NCI-H526 treated with DMSO at 0.1 percent for 48 hours (cell line): Measurements from ENCODE around the gene ANKRD2.
"Not testable (repeated sequence)": the region's sequence is repeated elsewhere in the genome, so short reads cannot be mapped to it uniquely, and the experiment has no call there.

Source experiments
- DNase-seq: peaks from one replicate; lab custom pipeline; 2025; lab: John Stamatoyannopoulos, UW

ANKRD2 gene, protein sequence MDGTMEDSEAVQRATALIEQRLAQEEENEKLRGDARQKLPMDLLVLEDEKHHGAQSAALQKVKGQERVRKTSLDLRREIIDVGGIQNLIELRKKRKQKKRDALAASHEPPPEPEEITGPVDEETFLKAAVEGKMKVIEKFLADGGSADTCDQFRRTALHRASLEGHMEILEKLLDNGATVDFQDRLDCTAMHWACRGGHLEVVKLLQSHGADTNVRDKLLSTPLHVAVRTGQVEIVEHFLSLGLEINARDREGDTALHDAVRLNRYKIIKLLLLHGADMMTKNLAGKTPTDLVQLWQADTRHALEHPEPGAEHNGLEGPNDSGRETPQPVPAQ

DNA sequence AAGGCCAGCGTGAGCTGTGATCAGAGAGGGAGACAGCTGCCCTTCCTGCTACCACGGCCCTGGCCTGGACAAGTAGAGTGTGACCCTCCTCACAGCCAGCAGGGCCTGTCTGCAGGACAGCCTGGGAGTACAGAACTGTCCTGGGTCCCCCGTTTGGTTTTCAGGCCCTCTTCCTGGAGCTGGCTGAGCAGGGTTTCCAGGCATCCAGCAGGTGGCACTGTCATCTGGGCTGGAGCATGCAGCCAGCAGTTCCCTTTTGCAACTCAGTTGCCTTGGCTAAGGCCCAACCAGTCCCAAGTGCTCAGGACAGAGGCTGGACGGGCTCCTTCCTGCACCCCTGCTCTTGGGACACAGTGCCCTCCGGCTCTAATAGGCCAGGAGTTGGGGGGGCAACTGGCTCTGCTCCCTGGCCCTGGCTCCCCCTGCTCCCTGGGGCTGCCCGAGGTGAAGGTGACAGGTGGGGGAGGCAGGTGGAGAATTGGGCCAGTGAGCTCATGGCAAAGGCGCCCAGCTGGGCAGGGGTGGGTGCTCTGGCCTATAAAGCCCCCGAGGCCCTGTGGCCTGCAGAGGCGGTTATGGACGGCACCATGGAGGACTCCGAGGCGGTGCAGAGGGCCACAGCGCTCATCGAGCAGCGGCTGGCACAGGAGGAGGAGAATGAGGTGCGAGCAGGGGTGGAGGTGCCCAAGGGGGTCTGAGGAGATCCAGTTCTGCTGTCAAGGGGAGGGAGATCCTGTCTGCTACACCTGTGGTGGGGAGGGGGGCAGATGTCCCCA, at the start of gene ANKRD2:
Gene ANKRD2 (plus strand): TSS at position 566 of the 776 bp plus-strand sequence. CDS start 10 bp downstream, at position 576.
- DNase-seq, result no peak

DNA sequence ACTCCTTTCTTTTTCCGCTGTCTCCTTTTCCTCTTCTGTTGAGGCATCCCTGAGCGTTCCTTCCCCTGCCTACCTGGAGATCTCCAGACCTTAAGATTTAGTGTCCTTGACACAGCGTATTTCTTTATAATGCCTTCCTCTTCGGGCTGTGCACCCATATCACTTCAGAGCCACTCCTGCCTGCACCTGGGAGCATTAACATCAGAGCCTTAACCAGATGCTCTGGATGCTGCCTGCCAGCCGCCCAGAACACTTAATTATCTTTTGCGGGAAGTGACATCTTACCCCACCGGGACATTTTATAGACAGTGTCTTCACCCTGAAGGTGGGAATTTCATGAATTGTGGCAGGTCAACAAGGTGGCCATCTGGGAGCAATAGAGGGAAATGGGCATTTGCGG, 49.6 kb upstream of the ANKRD2 start:
- DNase-seq, result no peak

DNA sequence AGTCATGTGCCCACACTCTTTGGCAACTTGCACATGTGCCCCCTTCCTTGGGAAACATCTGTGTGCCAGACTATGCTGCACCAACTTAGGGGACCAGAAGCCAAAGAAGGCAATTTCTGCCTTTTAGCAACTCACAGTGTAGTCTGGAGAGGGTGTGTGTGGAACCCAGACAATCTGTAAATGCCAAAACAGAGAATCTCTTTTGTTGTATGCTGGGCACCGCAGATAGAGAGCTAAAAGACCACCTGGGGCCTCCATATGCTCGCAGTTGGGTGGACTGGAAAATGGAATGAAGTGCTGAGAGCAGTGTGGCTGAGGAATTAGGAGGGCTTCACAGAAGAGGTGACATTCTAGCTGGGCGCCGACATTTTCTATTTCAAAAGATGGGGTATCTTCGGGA, 47.5 kb upstream of the ANKRD2 start:
- no peak for DNase-seq

DNA sequence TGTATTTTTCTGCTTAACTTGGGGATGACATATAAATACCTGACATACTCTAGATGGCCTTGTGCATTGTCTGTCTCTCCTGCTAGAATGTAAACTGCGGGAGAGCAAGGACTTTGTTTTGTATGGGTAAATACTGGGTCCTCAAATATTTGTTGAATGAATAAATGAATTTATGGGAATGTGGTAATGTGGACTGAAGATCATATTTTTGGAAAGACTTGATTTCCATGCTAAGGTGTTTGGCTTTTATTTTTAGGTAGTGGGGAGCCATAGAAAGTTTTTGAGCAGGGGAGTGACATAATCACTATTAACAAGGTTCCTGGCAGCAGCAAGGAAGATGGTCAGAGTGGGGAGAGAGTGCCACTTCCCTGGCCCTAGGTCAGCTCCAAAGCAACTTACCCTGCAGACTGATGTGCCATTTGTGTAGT, 46.9 kb upstream of the ANKRD2 start:
- DNase-seq, result no peak

- DNase-seq, result not testable (repeated sequence)
These were observed 43.7 kb upstream of the ANKRD2 start for GRCh38 chr10:97528876-97529275.

GRCh38 chr10:97529685-97530465, 42.7 kb upstream of the ANKRD2 start:
- DNase-seq, result no peak

GRCh38 chr10:97531401-97531986, 41.1 kb upstream of the ANKRD2 start:
- DNase-seq, result no peak

- DNase-seq, result no peak
These were observed 39.5 kb upstream of the ANKRD2 start for GRCh38 chr10:97532935-97533671.

DNA sequence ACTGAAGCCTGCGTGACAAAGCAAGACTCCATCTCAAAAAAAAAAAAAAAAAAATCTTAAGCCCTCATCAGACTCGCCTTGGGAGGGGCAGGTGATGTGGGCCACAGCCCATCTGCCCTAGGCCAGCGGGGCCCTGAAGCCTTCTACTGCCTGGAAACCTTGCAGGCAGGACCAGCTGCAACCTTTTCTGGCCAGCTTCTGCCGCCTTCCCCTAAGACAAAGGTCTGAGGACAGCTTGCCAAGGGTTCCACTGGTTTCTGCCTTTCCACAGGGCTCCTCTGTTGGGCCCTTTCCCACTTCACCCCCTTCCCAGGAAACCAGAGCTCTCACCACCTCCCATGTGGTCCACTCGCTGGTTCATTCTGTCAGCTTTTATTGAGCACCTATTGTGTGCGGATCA, 38.7 kb upstream of the ANKRD2 start:
- DNase-seq, result no peak

GRCh38 chr10:97534746-97535367, 37.7 kb upstream of the ANKRD2 start:
- DNase-seq, result no peak

- no peak for DNase-seq
These were observed 35.3 kb upstream of the ANKRD2 start for GRCh38 chr10:97537186-97537869.

DNA sequence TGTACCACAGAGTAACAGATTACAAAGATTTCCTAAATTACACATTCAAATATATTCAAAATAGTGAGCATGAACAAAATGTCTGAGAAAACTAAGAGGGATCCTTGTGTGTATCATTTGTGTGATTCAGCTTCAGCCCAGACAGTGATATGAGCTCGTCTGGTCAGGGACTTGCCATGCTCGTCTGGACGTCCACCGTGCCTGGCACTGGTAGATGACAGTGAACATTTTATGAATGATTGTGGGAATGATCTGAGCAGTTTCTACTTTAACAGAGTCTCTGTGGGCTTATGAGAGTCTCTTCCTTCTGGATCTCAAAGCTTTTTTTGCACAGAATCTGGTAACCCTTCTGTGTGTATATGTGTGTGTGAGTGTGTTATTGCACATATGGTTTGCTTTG, 34.2 kb upstream of the ANKRD2 start:
- DNase-seq, result no peak

- no peak for DNase-seq
These were observed 33.7 kb upstream of the ANKRD2 start for GRCh38 chr10:97538839-97539238.

DNA sequence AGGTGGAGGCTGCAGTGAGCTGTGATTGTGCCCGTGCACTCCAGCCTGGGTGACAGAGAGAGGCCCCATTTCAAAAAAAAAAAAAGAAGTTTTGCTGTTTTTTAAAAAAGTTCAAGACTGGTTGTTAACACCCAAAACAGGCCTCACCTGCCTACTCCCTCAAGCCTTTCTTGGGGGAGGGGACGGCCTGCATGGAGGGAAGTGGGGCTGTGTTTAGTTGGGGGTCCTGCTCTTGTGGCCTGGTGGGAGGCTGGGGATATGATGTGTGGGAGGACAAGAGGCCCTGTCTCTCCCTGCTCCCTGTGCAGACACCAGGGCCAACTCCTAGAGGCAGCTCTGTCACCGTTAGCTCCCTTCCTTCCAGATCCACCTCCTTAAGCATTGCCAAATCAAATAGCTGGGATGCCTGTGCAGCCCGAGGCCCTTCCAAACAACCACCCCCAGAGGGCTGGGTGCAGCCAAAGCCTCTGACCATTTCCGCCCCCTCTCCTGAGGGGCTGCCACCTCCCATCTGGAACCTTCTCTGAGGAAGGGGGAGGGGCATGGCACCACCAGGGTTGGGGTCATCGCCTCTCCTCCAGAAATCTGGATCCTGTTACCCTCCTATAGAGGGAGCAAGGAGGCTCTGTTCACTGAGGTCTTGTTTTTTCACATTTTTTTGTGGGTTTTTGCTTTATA, 32.9 kb upstream of the ANKRD2 start:
- no peak for DNase-seq

DNA sequence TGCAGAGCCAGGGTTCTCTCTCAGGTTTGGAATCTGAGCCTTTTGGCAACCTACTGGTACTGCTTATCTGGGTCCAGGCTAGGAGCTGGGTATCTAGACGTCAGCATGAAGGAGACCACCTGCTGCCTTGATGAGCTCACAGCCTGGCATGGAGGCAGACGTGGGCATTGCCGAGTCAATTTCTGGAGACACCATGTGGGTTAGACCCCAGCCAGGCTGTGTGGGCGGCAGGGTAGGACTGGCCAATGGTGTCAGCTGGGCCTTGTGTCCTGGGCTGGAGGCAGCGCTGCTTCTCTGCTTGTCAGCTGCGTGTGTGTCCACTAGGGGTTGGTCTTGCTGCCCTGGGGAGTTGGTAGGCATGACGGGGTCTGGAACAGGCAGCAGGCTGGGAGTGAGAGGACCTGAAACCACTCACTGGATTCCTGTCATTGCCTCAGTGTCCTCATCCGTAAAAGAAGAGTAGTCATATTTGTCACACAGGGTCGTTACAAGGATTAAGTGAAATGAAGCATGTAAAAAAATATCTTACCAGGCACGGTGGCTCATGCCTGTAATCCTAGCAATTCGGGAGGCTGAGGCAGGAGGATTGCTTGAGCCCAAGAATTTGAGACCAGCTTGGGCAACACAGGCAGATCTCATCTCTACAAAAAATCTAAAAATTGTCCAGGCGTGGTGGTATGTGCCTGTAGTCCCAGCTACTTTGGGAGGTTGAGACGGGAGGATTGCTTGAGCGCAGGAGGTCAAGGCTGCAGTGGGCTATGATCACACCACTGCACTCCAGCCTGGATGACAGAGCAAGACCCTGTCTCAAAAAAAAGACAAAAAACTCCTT, 31.7 kb upstream of the ANKRD2 start:
- DNase-seq, result no peak

DNA sequence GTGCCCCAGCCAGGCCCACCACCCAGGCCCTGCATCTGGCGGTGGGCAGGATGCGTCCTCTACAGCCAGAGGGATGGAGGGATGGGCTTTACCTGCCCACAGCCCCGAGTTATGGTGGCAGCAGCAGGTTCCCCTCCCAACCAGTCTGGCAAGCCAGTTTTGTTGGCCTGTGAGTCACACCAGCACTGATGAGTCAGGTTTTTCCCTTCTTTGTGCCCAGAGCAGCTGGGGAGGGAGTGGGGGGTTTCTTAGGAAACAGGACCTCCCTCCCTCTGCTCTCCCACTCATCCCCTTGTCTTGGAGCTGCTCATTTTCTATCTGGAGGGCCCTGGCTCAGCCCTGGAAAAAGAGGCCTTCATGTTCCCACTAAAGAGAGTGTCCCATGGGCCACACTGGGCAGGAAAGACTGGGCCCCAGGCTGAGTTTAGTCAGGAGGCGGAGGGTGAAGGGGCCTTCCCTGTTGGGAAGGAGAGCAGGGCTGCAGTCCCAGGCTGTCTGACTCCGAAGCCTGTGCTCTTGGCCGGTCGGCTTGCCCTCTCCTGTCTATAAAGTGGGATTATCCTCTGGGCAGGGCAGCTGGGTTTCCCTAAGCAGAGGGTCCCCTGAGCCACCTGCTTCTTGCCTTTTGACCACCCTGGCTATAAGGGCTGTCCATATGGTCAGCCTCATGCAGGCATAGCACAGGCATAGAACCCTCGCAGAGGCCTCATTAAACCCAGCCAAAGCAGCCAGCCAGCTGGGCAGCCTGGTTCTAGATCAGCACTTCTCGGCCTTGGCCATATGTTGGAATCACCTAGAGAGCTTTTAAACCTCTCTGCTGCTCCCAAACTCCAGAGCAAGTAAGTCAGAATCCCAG, 30.2 kb upstream of the ANKRD2 start:
- DNase-seq, result no peak

- no peak for DNase-seq
These were observed 29.5 kb upstream of the ANKRD2 start for GRCh38 chr10:97543025-97543546.
